Measurements from ENCODE around the gene PLCB4.

GRCh38 chr20:9368893-9369292 lies 300.0 kb downstream of the PLCB4 start:
- no peak for TF ChIP-seq ZNF302 (tag by site-specific recombination; IDR thresholded peaks at IDR 0.05; ENCODE audit: low read depth)
- no peak for TF ChIP-seq ZNF580 (tag by site-specific recombination; IDR thresholded peaks at IDR 0.05)
- TF ChIP-seq CTCF (tag by site-specific recombination; IDR thresholded peaks at IDR 0.05) = no peak
- no peak for TF ChIP-seq RBAK (tag by site-specific recombination; IDR thresholded peaks at IDR 0.05)
- TF ChIP-seq KLF16 (tag by site-specific recombination; IDR thresholded peaks at IDR 0.05) = no peak
- no peak for TF ChIP-seq ZNF23 (tag by site-specific recombination; IDR thresholded peaks at IDR 0.05; ENCODE audit: borderline replicate concordance)
- TF ChIP-seq ZNF214 (tag by site-specific recombination; IDR thresholded peaks at IDR 0.05; ENCODE audit: borderline replicate concordance) = no peak
- no peak for TF ChIP-seq REST (tag by site-specific recombination; IDR thresholded peaks at IDR 0.05)
- no peak for TF ChIP-seq ZNF2 (tag by site-specific recombination; IDR thresholded peaks at IDR 0.05)
- TF ChIP-seq ZBTB11 (tag by site-specific recombination; conservative IDR thresholded peaks at IDR 0.05; ENCODE audit: low read depth) = no peak
- TF ChIP-seq ZNF274 (IDR thresholded peaks at IDR 0.05; ENCODE audit: low read length) = no peak
- no peak for TF ChIP-seq ZNF274 (tag by site-specific recombination; IDR thresholded peaks at IDR 0.05; ENCODE audit: borderline replicate concordance)
- no peak for TF ChIP-seq GLIS1 (tag by site-specific recombination; IDR thresholded peaks at IDR 0.05)

Measured in HEK293 (cell line).